ENCODE results near the gene DENND4C. TPM values are rescaled to one million over a fixed set of nuclear protein-coding genes. Genes with fewer than 3 reads are reported as not detected.

DENND4C gene
- 41.7 and 44.0 TPM in 2 replicates for total RNA-seq

DNA sequence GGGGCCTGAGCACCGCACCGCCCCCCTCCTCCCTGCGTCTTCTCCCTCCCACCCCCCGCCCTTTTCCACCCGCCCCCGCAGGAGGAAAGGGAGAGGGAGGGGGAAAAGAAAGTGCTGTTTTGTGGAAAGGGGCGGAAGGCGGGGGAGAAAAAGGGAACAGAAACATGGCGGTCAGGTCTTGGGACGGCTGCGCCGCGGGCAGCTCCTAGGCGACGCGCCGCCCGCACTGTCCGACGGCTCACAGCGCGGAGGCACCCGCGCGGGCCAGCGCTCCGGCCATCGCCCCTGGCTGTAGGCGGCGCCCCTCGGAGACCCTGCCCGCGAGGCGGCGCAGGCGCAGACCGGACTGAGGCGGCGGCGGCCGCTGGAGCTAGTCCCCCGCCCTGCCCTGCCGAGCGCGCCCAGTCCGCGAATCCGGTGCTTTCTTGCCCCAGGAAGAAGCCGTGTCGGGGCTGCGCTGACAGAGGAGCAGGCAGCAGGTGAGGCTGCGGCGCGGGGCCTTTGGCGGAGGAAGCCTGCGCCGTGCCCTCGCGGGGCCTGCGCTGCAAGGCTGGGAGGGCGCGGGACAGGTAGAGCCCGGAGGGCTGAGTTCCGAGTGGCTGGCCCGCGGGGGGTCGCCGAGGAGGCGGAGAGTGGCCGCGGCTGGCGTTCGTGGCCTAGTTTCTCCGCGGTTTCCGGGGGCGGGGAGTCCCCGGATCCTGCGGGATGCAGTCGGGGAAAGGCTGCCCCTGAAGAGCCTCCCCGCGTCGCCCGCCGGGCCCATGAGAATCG is at the start of gene DENND4C:
Gene DENND4C, plus strand, starts transcription at position 339 of the 771 bp plus-strand sequence. CDS start 45,482 bp downstream, outside the sequence.
- Histone ChIP-seq H3K4me3 (ENCODE audit: low read depth, low read length) (peak within 1 kb of the TSS; percentile 77), H3K36me3 (ENCODE audit: control insufficient read depth, insufficient read depth, low read length) (no peaks in the 10 kb centered on the region), H3K27me3 (ENCODE audit: control insufficient read depth, insufficient read depth, low read length) (no peaks in the 10 kb centered on the region)
- DNase-seq (ENCODE audit: low read depth), result peak; percentile 56
- TF ChIP-seq, protein P1, sequence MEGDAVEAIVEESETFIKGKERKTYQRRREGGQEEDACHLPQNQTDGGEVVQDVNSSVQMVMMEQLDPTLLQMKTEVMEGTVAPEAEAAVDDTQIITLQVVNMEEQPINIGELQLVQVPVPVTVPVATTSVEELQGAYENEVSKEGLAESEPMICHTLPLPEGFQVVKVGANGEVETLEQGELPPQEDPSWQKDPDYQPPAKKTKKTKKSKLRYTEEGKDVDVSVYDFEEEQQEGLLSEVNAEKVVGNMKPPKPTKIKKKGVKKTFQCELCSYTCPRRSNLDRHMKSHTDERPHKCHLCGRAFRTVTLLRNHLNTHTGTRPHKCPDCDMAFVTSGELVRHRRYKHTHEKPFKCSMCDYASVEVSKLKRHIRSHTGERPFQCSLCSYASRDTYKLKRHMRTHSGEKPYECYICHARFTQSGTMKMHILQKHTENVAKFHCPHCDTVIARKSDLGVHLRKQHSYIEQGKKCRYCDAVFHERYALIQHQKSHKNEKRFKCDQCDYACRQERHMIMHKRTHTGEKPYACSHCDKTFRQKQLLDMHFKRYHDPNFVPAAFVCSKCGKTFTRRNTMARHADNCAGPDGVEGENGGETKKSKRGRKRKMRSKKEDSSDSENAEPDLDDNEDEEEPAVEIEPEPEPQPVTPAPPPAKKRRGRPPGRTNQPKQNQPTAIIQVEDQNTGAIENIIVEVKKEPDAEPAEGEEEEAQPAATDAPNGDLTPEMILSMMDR (IDR thresholded peaks at IDR 0.05; ENCODE audit: insufficient read depth, low read length, poor library complexity, severe bottlenecking), result no peak

DNA sequence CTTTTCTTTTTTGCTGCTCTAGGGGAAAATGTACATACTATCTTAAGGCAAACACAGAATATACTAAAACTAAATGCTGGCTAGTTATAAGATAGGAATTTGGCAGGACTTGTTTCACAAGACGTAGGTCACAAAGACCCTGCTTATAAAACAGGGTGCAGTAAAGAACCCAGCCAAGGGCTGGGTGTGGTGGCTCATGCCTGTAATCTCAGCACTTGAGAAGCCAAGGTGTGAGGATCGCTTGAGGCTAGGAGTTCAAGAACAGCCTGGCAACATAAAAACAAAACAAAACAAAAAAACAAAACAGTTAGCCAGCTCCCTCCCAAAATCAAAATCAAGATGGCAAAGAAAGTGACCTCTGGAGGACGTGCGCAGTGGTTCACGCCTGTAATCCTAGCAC is 49.5 kb upstream of the DENND4C start:
- TF ChIP-seq, protein P1 (IDR thresholded peaks at IDR 0.05; ENCODE audit: insufficient read depth, low read length, poor library complexity, severe bottlenecking), result no peak
- Histone ChIP-seq H3K36me3 (ENCODE audit: control insufficient read depth, insufficient read depth, low read length) (no peaks in the 10 kb centered on the region), H3K27me3 (ENCODE audit: control insufficient read depth, insufficient read depth, low read length) (no peaks in the 10 kb centered on the region), H3K4me3 (ENCODE audit: low read depth, low read length) (no peak overlapping the region)
- DNase-seq (ENCODE audit: low read depth), result no peak

DNA sequence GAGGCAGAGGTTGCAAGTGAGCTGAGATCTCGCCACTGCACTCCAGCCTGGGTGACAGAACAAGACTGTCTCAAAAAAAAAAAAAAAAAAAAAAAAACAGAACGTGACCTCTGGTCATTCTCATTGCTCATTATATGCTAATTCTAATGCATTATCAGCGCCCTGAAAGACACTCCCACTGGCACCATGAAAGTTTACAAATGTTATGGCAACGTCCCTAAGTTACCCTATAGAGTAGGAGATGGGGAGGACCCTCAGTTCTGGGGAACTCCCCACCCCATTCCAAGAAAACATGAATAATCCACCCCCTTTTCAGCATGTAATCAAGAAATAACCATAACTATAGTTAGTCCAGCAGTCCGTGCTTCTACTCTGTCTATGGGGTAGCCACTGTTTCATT is 48.9 kb upstream of the DENND4C start:
- TF ChIP-seq, protein P1 (IDR thresholded peaks at IDR 0.05; ENCODE audit: insufficient read depth, low read length, poor library complexity, severe bottlenecking), result no peak
- Histone ChIP-seq H3K27me3 (ENCODE audit: control insufficient read depth, insufficient read depth, low read length) (no peaks in the 10 kb centered on the region), H3K36me3 (ENCODE audit: control insufficient read depth, insufficient read depth, low read length) (no peaks in the 10 kb centered on the region), H3K4me3 (ENCODE audit: low read depth, low read length) (no peak overlapping the region)
- DNase-seq (ENCODE audit: low read depth), result no peak

DNA sequence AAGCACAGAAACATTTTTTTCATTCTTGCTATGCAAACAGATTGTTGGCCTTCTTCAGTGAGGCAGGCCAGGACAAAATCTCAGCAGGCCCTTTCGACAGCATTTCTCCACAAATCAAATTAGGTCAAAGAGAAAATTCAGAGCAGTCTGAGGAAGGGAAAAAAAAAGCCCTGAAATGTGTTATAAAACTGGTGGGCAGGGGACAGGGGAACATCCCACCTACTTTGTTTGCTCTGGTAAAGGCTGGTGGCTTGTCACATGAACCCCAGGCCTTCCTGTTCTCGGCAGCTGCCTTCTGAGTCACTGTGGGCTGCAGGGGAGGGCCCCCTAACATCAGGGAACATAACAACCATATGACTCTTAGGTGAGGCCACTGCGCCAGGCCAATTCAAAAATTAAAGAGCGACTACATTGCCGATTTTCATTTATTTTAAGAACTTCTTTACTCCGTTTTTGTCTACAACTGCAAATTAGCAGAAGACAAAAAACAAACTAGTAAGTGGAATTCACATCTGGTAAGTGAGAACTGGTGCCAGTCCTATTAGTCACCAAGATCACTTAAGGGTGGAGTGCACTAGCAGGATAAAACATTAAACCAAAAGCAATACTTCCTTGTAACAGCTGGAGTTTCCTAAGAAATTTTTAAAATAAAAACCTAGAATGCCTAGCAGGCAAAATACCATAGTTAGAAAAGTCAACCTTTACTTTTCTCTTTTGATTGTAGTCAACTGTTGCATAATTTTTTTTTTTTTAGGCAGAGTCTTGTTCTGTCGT is 46.2 kb upstream of the DENND4C start:
- peak; percentile 79 for DNase-seq (ENCODE audit: low read depth)
- no peak overlapping the region for H3K4me3 ChIP-seq (ENCODE audit: low read depth, low read length)
- H3K27me3 ChIP-seq (ENCODE audit: control insufficient read depth, insufficient read depth, low read length), result no peaks in the 10 kb centered on the region
- TF ChIP-seq, protein P1 (IDR thresholded peaks at IDR 0.05; ENCODE audit: insufficient read depth, low read length, poor library complexity, severe bottlenecking), result no peak
- H3K36me3 ChIP-seq (ENCODE audit: control insufficient read depth, insufficient read depth, low read length), result no peaks in the 10 kb centered on the region

DNA sequence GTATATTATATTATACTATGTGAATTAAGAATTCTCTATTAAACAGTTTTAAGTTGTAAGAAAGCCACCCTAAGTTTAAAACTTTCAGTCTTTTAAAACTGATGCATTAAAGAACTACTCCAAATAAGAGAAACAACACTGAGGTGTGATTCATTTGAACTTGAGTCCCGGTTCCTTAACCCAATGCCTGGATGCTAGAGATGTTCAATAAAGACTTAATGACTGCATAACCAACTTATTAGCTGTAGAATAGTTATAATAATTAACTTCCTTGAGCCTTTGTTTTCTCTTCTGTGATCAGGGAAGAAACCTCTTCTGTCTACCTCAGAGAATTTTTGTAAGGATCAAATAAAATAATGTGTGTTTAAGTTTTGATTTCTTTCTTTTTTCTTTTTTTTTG is 45.3 kb upstream of the DENND4C start:
- TF ChIP-seq, protein P1 (IDR thresholded peaks at IDR 0.05; ENCODE audit: insufficient read depth, low read length, poor library complexity, severe bottlenecking), result no peak

More for the DNA sequence above, 45.3 kb upstream of the DENND4C start:
- Histone ChIP-seq H3K36me3 (ENCODE audit: control insufficient read depth, insufficient read depth, low read length) (no peaks in the 10 kb centered on the region), H3K27me3 (ENCODE audit: control insufficient read depth, insufficient read depth, low read length) (no peaks in the 10 kb centered on the region), H3K4me3 (ENCODE audit: low read depth, low read length) (no peak overlapping the region)
- DNase-seq (ENCODE audit: low read depth), result no peak
